ENCODE results near the gene LCE1D. TPM values are rescaled to one million over a fixed set of nuclear protein-coding genes. Genes with fewer than 3 reads are reported as not detected.

The LCE1D gene
- total and polyA plus RNA-seq, 9 donors, result not detected

- no peaks in the 10 kb centered on the region for H3K36me3 ChIP-seq
- no peak for DNase-seq
- no peaks in the 10 kb centered on the region for H3K9me3 ChIP-seq
- H3K27me3 ChIP-seq, result no peaks in the 10 kb centered on the region
- TF ChIP-seq POLR2A (IDR thresholded peaks at IDR 0.05) (no peak), CTCF (IDR thresholded peaks at IDR 0.05) (no peak), EP300 (IDR thresholded peaks at IDR 0.05) (no peak)
- 92 to 93% (median 93%) methylated on average over 31 of the region's 31 CpGs for WGBS, 3 donors
- intact Hi-C loops (cut with DNase I), result no loop called here
- no peaks in the 10 kb centered on the region for H3K4me1 ChIP-seq (ENCODE audit: insufficient read depth)
- no peak overlapping the region for H3K4me3 ChIP-seq
- H3K27ac ChIP-seq, result no peak overlapping the region
Observed at GRCh38 chr1:152760551-152761190, 35.9 kb upstream of the LCE1D start.

- Histone ChIP-seq H3K4me3 (no peak overlapping the region), H3K36me3 (no peaks in the 10 kb centered on the region), H3K9me3 (no peaks in the 10 kb centered on the region), H3K27me3 (no peaks in the 10 kb centered on the region), H3K4me1 (ENCODE audit: insufficient read depth) (no peaks in the 10 kb centered on the region), H3K27ac (no peak overlapping the region)
- intact Hi-C loops (cut with DNase I), result no loop called here
- no peak for DNase-seq
- TF ChIP-seq POLR2A (IDR thresholded peaks at IDR 0.05) (no peak), EP300 (IDR thresholded peaks at IDR 0.05) (no peak), CTCF (IDR thresholded peaks at IDR 0.05) (no peak)
- 61 to 78% (median 74%) methylated on average over 3 of the region's 3 CpGs for WGBS, 3 donors
Observed at GRCh38 chr1:152761609-152762213, 34.8 kb upstream of the LCE1D start.

GRCh38 chr1:152768847-152769533, 27.5 kb upstream of the LCE1D start:
- WGBS, 3 donors, result 61 to 65% (median 64%) methylated on average over 8 of the region's 8 CpGs
- DNase-seq, result no peak
- Histone ChIP-seq H3K4me1 (ENCODE audit: insufficient read depth) (no peaks in the 10 kb centered on the region), H3K36me3 (no peaks in the 10 kb centered on the region), H3K9me3 (no peaks in the 10 kb centered on the region), H3K27me3 (no peaks in the 10 kb centered on the region), H3K27ac (no peak overlapping the region), H3K4me3 (no peak overlapping the region)
- TF ChIP-seq POLR2A (IDR thresholded peaks at IDR 0.05) (no peak), CTCF (IDR thresholded peaks at IDR 0.05) (no peak), EP300 (IDR thresholded peaks at IDR 0.05) (no peak)
- intact Hi-C loops (cut with DNase I), result no loop called here

- TF ChIP-seq EP300 (IDR thresholded peaks at IDR 0.05) (no peak), CTCF (IDR thresholded peaks at IDR 0.05) (no peak), POLR2A (IDR thresholded peaks at IDR 0.05) (no peak)
- no peaks in the 10 kb centered on the region for H3K4me1 ChIP-seq (ENCODE audit: insufficient read depth)
- intact Hi-C loops (cut with DNase I), result no loop called here
- H3K4me3 ChIP-seq, result no peak overlapping the region
- H3K36me3 ChIP-seq, result no peaks in the 10 kb centered on the region
- H3K27me3 ChIP-seq, result no peaks in the 10 kb centered on the region
- no peaks in the 10 kb centered on the region for H3K9me3 ChIP-seq
- WGBS, 3 donors, result 67 to 85% (median 75%) methylated on average over 1 of the region's 1 CpG
- DNase-seq, result no peak
- no peak overlapping the region for H3K27ac ChIP-seq
Observed at GRCh38 chr1:152770411-152770810, 26.1 kb upstream of the LCE1D start.
